ENCODE measurements around the gene HOXA11. TPM values are rescaled to one million over a fixed set of nuclear protein-coding genes. Genes with fewer than 3 reads are reported as not detected.

HOXA11 gene
- total RNA-seq, 1 donor from 2014 or later = not detected

- intact Hi-C loops (cut with micrococcal nuclease) = no loop called here
- TF ChIP-seq CTCF (IDR thresholded peaks at IDR 0.05) = no peak
- POLR2A ChIA-PET = no interaction called here
- Mint-ChIP-seq H3K4me1 (peaks cover 35% of the 10 kb centered on the region), H3K9me3 (no peaks in the 10 kb centered on the region), H3K27me3 (peaks cover 65% of the 10 kb centered on the region), H3K36me3 (ENCODE audit: low read depth) (no peaks in the 10 kb centered on the region), H3K27ac (no peak overlapping the region), H3K4me3 (no peak overlapping the region)
- ATAC-seq (ENCODE audit: low read depth) = no peak
- CTCF ChIA-PET = interaction anchor here (1.0 to 4.5 kb wide), 7 partner anchors 10 to 779 kb away, joined by 4 to 32 read pairs (median 6); no protein-coding TSS in a partner anchor
- no peak for DNase-seq
These were observed 36.0 kb downstream of the HOXA11 start for GRCh38 chr7:27148756-27149641.

- H3K27ac Mint-ChIP-seq = no peak overlapping the region
- no peak for ATAC-seq (ENCODE audit: low read depth)
- no peak for TF ChIP-seq CTCF (IDR thresholded peaks at IDR 0.05)
- no peaks in the 10 kb centered on the region for H3K36me3 Mint-ChIP-seq (ENCODE audit: low read depth)
- intact Hi-C loops (cut with micrococcal nuclease) = no loop called here
- peaks cover 59% of the 10 kb centered on the region for H3K27me3 Mint-ChIP-seq
- H3K9me3 Mint-ChIP-seq = no peaks in the 10 kb centered on the region
- peaks cover 35% of the 10 kb centered on the region for H3K4me1 Mint-ChIP-seq
- peak overlapping the region; percentile 68 for H3K4me3 Mint-ChIP-seq
- POLR2A ChIA-PET = no interaction called here
- DNase-seq = no peak
- CTCF ChIA-PET = interaction anchor here (4.5 kb wide), 1 partner anchor 293 kb away, joined by 32 read pairs; no protein-coding TSS in a partner anchor
These were observed 36.8 kb downstream of the HOXA11 start for GRCh38 chr7:27148031-27148755.

- Mint-ChIP-seq H3K9me3 (no peaks in the 10 kb centered on the region), H3K36me3 (ENCODE audit: low read depth) (no peaks in the 10 kb centered on the region), H3K27me3 (peaks cover 59% of the 10 kb centered on the region), H3K4me1 (peaks cover 37% of the 10 kb centered on the region), H3K4me3 (peak within 1 kb of the TSS; percentile 68), H3K27ac (no peak within 1 kb of the TSS)
- DNase-seq (no peak), ATAC-seq (ENCODE audit: low read depth) (no peak)
- intact Hi-C loops (cut with micrococcal nuclease) = no loop called here
- POLR2A ChIA-PET = no interaction called here
- TF ChIP-seq CTCF (IDR thresholded peaks at IDR 0.05) = no peak
- CTCF ChIA-PET = interaction anchor here (4.5 kb wide), 1 partner anchor 292 kb away, joined by 32 read pairs; no protein-coding TSS in a partner anchor
These were observed 37.6 kb downstream of the HOXA11 start, which contains the start of gene HOXA6 for GRCh38 chr7:27147199-27148030. Gene HOXA6 (minus strand): TSS chr7:27147774. CDS start chr7:27147749, 25 bp downstream.

GRCh38 chr7:27146491-27147198, 38.4 kb downstream of the HOXA11 start:
- peaks cover 32% of the 10 kb centered on the region for H3K4me1 Mint-ChIP-seq
- peak overlapping the region; percentile 52 for H3K4me3 Mint-ChIP-seq
- H3K36me3 Mint-ChIP-seq (ENCODE audit: low read depth) = no peaks in the 10 kb centered on the region
- H3K9me3 Mint-ChIP-seq = no peaks in the 10 kb centered on the region
- ChIA-PET POLR2A (no interaction called here), CTCF (no interaction called here)
- no peak overlapping the region for H3K27ac Mint-ChIP-seq
- intact Hi-C loops (cut with micrococcal nuclease) = no loop called here
- H3K27me3 Mint-ChIP-seq = peaks cover 57% of the 10 kb centered on the region
- no peak for TF ChIP-seq CTCF (IDR thresholded peaks at IDR 0.05)
- ATAC-seq (ENCODE audit: low read depth) (no peak), DNase-seq (no peak)
